GOT3 (cell line): ENCODE results near the gene ARHGEF19.
"Not testable (repeated sequence)": the region's sequence is repeated elsewhere in the genome, so short reads cannot be mapped to it uniquely, and the experiment has no call there.

Experiments
- DNase-seq: peaks from one replicate; lab custom pipeline; 2025; ENCODE audit warnings: mixed read lengths; lab: John Stamatoyannopoulos, UW

Gene ARHGEF19

GRCh38 chr1:16204634-16205333, 7.7 kb downstream of the ARHGEF19 start:
- no peak for DNase-seq

- no peak for DNase-seq
Measured at GRCh38 chr1:16204216-16204615, 8.2 kb downstream of the ARHGEF19 start.

GRCh38 chr1:16203550-16203949, 8.9 kb downstream of the ARHGEF19 start:
- DNase-seq: no peak

GRCh38 chr1:16202281-16203210, 9.9 kb downstream of the ARHGEF19 start:
- no peak for DNase-seq

- no peak for DNase-seq
Measured at GRCh38 chr1:16199700-16200099, 12.8 kb downstream of the ARHGEF19 start.

- DNase-seq: no peak
Measured at GRCh38 chr1:16199157-16199501, 13.3 kb downstream of the ARHGEF19 start.

- DNase-seq: no peak
Measured at GRCh38 chr1:16198444-16199156, 13.9 kb downstream of the ARHGEF19 start.

- no peak for DNase-seq
Measured at GRCh38 chr1:16196874-16197273, 15.6 kb downstream of the ARHGEF19 start.

- not testable (repeated sequence) for DNase-seq
Measured at GRCh38 chr1:16196139-16196538, 16.3 kb downstream of the ARHGEF19 start.

- no peak for DNase-seq
Measured at GRCh38 chr1:16195518-16195905, 16.9 kb downstream of the ARHGEF19 start.

GRCh38 chr1:16191916-16192546, 20.4 kb downstream of the ARHGEF19 start:
- no peak for DNase-seq

- DNase-seq: no peak
Measured at GRCh38 chr1:16191309-16191708, 21.1 kb downstream of the ARHGEF19 start.

GRCh38 chr1:16189921-16190621, 22.4 kb downstream of the ARHGEF19 start:
- DNase-seq: no peak

- no peak for DNase-seq
Measured at GRCh38 chr1:16189003-16189402, 23.4 kb downstream of the ARHGEF19 start.

- DNase-seq: peak; percentile 35
Measured at GRCh38 chr1:16187748-16188401, 24.6 kb downstream of the ARHGEF19 start.

GRCh38 chr1:16186655-16187235, 25.7 kb downstream of the ARHGEF19 start:
- no peak for DNase-seq

- DNase-seq: no peak
Measured at GRCh38 chr1:16184557-16185303, 27.7 kb downstream of the ARHGEF19 start.

GRCh38 chr1:16183765-16184556, 28.5 kb downstream of the ARHGEF19 start:
- DNase-seq: no peak

- DNase-seq: no peak
Measured at GRCh38 chr1:16183179-16183578, 29.3 kb downstream of the ARHGEF19 start.
